ENCODE data around the gene MAJIN. TPM values are rescaled to one million over a fixed set of nuclear protein-coding genes. Genes with fewer than 3 reads are reported as not detected.

Gene MAJIN
- total RNA-seq, 2 donors from 2014 or later: 1.1 TPM; not detected in 1

- H3K4me1 Mint-ChIP-seq: peaks cover 9% of the 10 kb centered on the region
- H3K27ac Mint-ChIP-seq: peak overlapping the region; percentile 86
- H3K4me3 Mint-ChIP-seq: no peak overlapping the region
- H3K27me3 Mint-ChIP-seq: no peaks in the 10 kb centered on the region
- no peak for ATAC-seq (replicated peaks)
- no peaks in the 10 kb centered on the region for H3K9me3 Mint-ChIP-seq
- H3K36me3 Mint-ChIP-seq (ENCODE audit: low read depth): peaks cover 40% of the 10 kb centered on the region
Measured at GRCh38 chr11:64902102-64902900, 69.6 kb downstream of the MAJIN start.

GRCh38 chr11:64900774-64901173, 71.1 kb downstream of the MAJIN start:
- H3K4me3 Mint-ChIP-seq: no peak overlapping the region
- H3K9me3 Mint-ChIP-seq: no peaks in the 10 kb centered on the region
- H3K27me3 Mint-ChIP-seq: no peaks in the 10 kb centered on the region
- H3K36me3 Mint-ChIP-seq (ENCODE audit: low read depth): peaks cover 42% of the 10 kb centered on the region
- H3K4me1 Mint-ChIP-seq: peaks cover 9% of the 10 kb centered on the region
- ATAC-seq (replicated peaks): no peak
- no peak overlapping the region for H3K27ac Mint-ChIP-seq

GRCh38 chr11:64900263-64900678, 71.6 kb downstream of the MAJIN start:
- peak; percentile 100 for ATAC-seq (replicated peaks)
- peaks cover 9% of the 10 kb centered on the region for H3K4me1 Mint-ChIP-seq
- H3K27me3 Mint-ChIP-seq: no peaks in the 10 kb centered on the region
- H3K4me3 Mint-ChIP-seq: peak overlapping the region; percentile 55
- peak overlapping the region; percentile 55 for H3K27ac Mint-ChIP-seq
- H3K36me3 Mint-ChIP-seq (ENCODE audit: low read depth): peaks cover 37% of the 10 kb centered on the region
- no peaks in the 10 kb centered on the region for H3K9me3 Mint-ChIP-seq

GRCh38 chr11:64898541-64898940, 73.4 kb downstream of the MAJIN start:
- Mint-ChIP-seq H3K27ac (no peak overlapping the region), H3K27me3 (no peaks in the 10 kb centered on the region), H3K4me1 (peaks cover 9% of the 10 kb centered on the region), H3K9me3 (no peaks in the 10 kb centered on the region), H3K4me3 (no peak overlapping the region), H3K36me3 (ENCODE audit: low read depth) (peaks cover 33% of the 10 kb centered on the region)
- ATAC-seq (replicated peaks): no peak

GRCh38 chr11:64898076-64898445, 73.8 kb downstream of the MAJIN start:
- ATAC-seq (replicated peaks): no peak
- peaks cover 33% of the 10 kb centered on the region for H3K36me3 Mint-ChIP-seq (ENCODE audit: low read depth)

GRCh38 chr11:64897381-64898075, 74.4 kb downstream of the MAJIN start:
- no peaks in the 10 kb centered on the region for H3K9me3 Mint-ChIP-seq
- peaks cover 33% of the 10 kb centered on the region for H3K36me3 Mint-ChIP-seq (ENCODE audit: low read depth)
- peak overlapping the region; percentile 48 for H3K27ac Mint-ChIP-seq
- H3K27me3 Mint-ChIP-seq: no peaks in the 10 kb centered on the region
- H3K4me1 Mint-ChIP-seq: peaks cover 9% of the 10 kb centered on the region
- H3K4me3 Mint-ChIP-seq: no peak overlapping the region
- ATAC-seq (replicated peaks): no peak

More at GRCh38 chr11:64898076-64898445, 73.8 kb downstream of the MAJIN start:
- H3K4me1 Mint-ChIP-seq: peaks cover 9% of the 10 kb centered on the region
- no peaks in the 10 kb centered on the region for H3K9me3 Mint-ChIP-seq
- no peaks in the 10 kb centered on the region for H3K27me3 Mint-ChIP-seq
- H3K27ac Mint-ChIP-seq: no peak overlapping the region
- H3K4me3 Mint-ChIP-seq: no peak overlapping the region

GRCh38 chr11:64896448-64897022, 75.4 kb downstream of the MAJIN start:
- H3K27me3 Mint-ChIP-seq: no peaks in the 10 kb centered on the region
- no peak overlapping the region for H3K4me3 Mint-ChIP-seq
- no peaks in the 10 kb centered on the region for H3K9me3 Mint-ChIP-seq
- peaks cover 28% of the 10 kb centered on the region for H3K36me3 Mint-ChIP-seq (ENCODE audit: low read depth)
- peak overlapping the region; percentile 48 for H3K27ac Mint-ChIP-seq
- peaks cover 9% of the 10 kb centered on the region for H3K4me1 Mint-ChIP-seq
- ATAC-seq (replicated peaks): no peak

- H3K4me3 Mint-ChIP-seq: no peak overlapping the region
- H3K36me3 Mint-ChIP-seq (ENCODE audit: low read depth): peaks cover 19% of the 10 kb centered on the region
- no peak overlapping the region for H3K27ac Mint-ChIP-seq
- no peaks in the 10 kb centered on the region for H3K27me3 Mint-ChIP-seq
- no peaks in the 10 kb centered on the region for H3K9me3 Mint-ChIP-seq
- ATAC-seq (replicated peaks): no peak
- peaks cover under 1% of the 10 kb centered on the region for H3K4me1 Mint-ChIP-seq
Measured at GRCh38 chr11:64894812-64895452, 77.0 kb downstream of the MAJIN start.

- no peaks in the 10 kb centered on the region for H3K27me3 Mint-ChIP-seq
- ATAC-seq (replicated peaks): peak; percentile 98
Measured at GRCh38 chr11:64894070-64894811, 77.7 kb downstream of the MAJIN start.

GRCh38 chr11:64893194-64894069, 78.5 kb downstream of the MAJIN start:
- H3K27me3 Mint-ChIP-seq: no peaks in the 10 kb centered on the region
- peaks cover 11% of the 10 kb centered on the region for H3K36me3 Mint-ChIP-seq (ENCODE audit: low read depth)
- H3K27ac Mint-ChIP-seq: no peak overlapping the region
- no peaks in the 10 kb centered on the region for H3K9me3 Mint-ChIP-seq
- H3K4me3 Mint-ChIP-seq: no peak overlapping the region
- H3K4me1 Mint-ChIP-seq: no peaks in the 10 kb centered on the region
- ATAC-seq (replicated peaks): no peak

More at GRCh38 chr11:64894070-64894811, 77.7 kb downstream of the MAJIN start:
- no peaks in the 10 kb centered on the region for H3K4me1 Mint-ChIP-seq
- no peaks in the 10 kb centered on the region for H3K9me3 Mint-ChIP-seq
- H3K36me3 Mint-ChIP-seq (ENCODE audit: low read depth): peaks cover 14% of the 10 kb centered on the region
- no peak overlapping the region for H3K27ac Mint-ChIP-seq
- no peak overlapping the region for H3K4me3 Mint-ChIP-seq

- H3K27me3 Mint-ChIP-seq: no peaks in the 10 kb centered on the region
- ATAC-seq (replicated peaks): no peak
- no peak overlapping the region for H3K27ac Mint-ChIP-seq
- no peaks in the 10 kb centered on the region for H3K9me3 Mint-ChIP-seq
- H3K36me3 Mint-ChIP-seq (ENCODE audit: low read depth): peaks cover 10% of the 10 kb centered on the region
- no peak overlapping the region for H3K4me3 Mint-ChIP-seq
- H3K4me1 Mint-ChIP-seq: no peaks in the 10 kb centered on the region
Measured at GRCh38 chr11:64892838-64893193, 79.1 kb downstream of the MAJIN start.

GRCh38 chr11:64892411-64892831, 79.5 kb downstream of the MAJIN start:
- ATAC-seq (replicated peaks): no peak
- Mint-ChIP-seq H3K4me1 (peaks cover 2% of the 10 kb centered on the region), H3K9me3 (no peaks in the 10 kb centered on the region), H3K36me3 (ENCODE audit: low read depth) (peaks cover 6% of the 10 kb centered on the region), H3K4me3 (no peak overlapping the region), H3K27ac (no peak overlapping the region), H3K27me3 (no peaks in the 10 kb centered on the region)

- Mint-ChIP-seq H3K9me3 (no peaks in the 10 kb centered on the region), H3K4me3 (no peak overlapping the region), H3K36me3 (ENCODE audit: low read depth) (peaks cover under 1% of the 10 kb centered on the region), H3K4me1 (peaks cover 5% of the 10 kb centered on the region), H3K27me3 (no peaks in the 10 kb centered on the region), H3K27ac (no peak overlapping the region)
- no peak for ATAC-seq (replicated peaks)
Measured at GRCh38 chr11:64891880-64892279, 80.0 kb downstream of the MAJIN start.

Data from activated T-helper 17 cell treated with anti-CD3 and anti-CD28 coated beads, Interleukin-2, amount 50 U/mL, for 72 hours (primary cell).